K562 (cell line): Measurements from ENCODE around the gene UBE2L3. TPM values are rescaled to one million over a fixed set of nuclear protein-coding genes. Genes with fewer than 3 reads are reported as not detected.

Experiments used
- ATAC-seq: fragments of 200-7000 bp; cut with Tn5 transposase; 3 replicates; pipeline ENCODE4 v1.9.1; 2020; ENCODE audit warnings: moderate library complexity
- BruUV-seq: library from RNA; stranded (reverse); fragments of 400-500 nt; replicated peaks from 2 replicates; lab custom pipeline; 2021; lab: Mats Ljungman, UMichigan
- CTCF ChIA-PET: fragments of 300-600 bp; formaldehyde crosslinking; extraction: SDS; loops from one replicate; lab custom pipeline; 2021; ENCODE audit warnings: low intra/inter-chr PET ratio; lab: Yijun Ruan, JAX
- POLR2A ChIA-PET: fragments of 300-600, 350-650 bp; sonication (Branson Sonifier 250); formaldehyde crosslinking; extraction: SDS; loops from one replicate; lab custom pipeline; 2021; ENCODE audit warnings: antibody characterized with exemption, inconsistent platforms; lab: Yijun Ruan, JAX
- DNase-seq, 4 experiments: peaks; one replicate each; pipeline versions ENCODE4 v3.0.0 to v3.0.0-alpha.2; 2011 to 2018; ENCODE audit warnings: low spot score in 3 of 4, mixed read lengths in 3 of 4; ENCODE audit errors: extremely low read depth in 1 of 4
- FAIRE-seq: peaks from 2 replicates; lab custom pipeline; 2011; peaks lifted over from hg19 to GRCh38; lab: Jason Lieb, UNC
- H2AFZ ChIP-seq: 2 replicates; pipeline ENCODE4 v1.6.0; 2011; ENCODE audit warnings: low read depth, low read length, control low read depth, inconsistent platforms
- H3K27ac ChIP-seq: fragments of 200-600 bp; 3 replicates; pipeline ENCODE4 v1.8.0; 2011; ENCODE audit warnings: low read depth, mild to moderate bottlenecking, control low read depth, inconsistent platforms, low read length, moderate library complexity, mixed read lengths; ENCODE audit errors: extremely low read depth
- H3K27me3 ChIP-seq, 2 experiments: fragments of 300-600 bp in 1 of 2; 2 replicates in 1 of 2; 3 replicates in 1 of 2; pipeline versions ENCODE4 v1.6.0 to v1.8.0; 2011; ENCODE audit warnings: inconsistent platforms in 2 of 2, low read length in 2 of 2, mild to moderate bottlenecking in 1 of 2, mixed read lengths in 1 of 2, moderate library complexity in 1 of 2; ENCODE audit not compliant: control insufficient read depth in 2 of 2, insufficient read depth in 2 of 2
- H3K36me3 ChIP-seq: fragments of 300-600 bp; 3 replicates; pipeline ENCODE4 v1.8.0; 2011; ENCODE audit warnings: mild to moderate bottlenecking, low read length, inconsistent platforms; ENCODE audit not compliant: control insufficient read depth, insufficient read depth
- H3K4me1 ChIP-seq, 2 experiments: fragments of 200-600 bp in 1 of 2; replicated peaks in 1 of 2; 2 replicates in 1 of 2; 3 replicates in 1 of 2; pipeline versions ENCODE4 v1.5.1 to v1.8.0; 2011; ENCODE audit warnings: inconsistent platforms in 2 of 2, low read length in 2 of 2, mild to moderate bottlenecking in 1 of 2, mixed read lengths in 1 of 2, moderate library complexity in 1 of 2; ENCODE audit not compliant: control insufficient read depth in 2 of 2, insufficient read depth in 2 of 2
- H3K4me2 ChIP-seq: 2 replicates; pipeline ENCODE4 v1.6.1; 2011; ENCODE audit warnings: low read length, control low read depth, inconsistent platforms, mixed read lengths; ENCODE audit not compliant: insufficient read depth
- H3K4me3 ChIP-seq: fragments of 200-600 bp; sonication (generic), shearing (Covaris generic); 2 replicates; pipeline ENCODE4 v1.5.1; 2016; ENCODE audit warnings: control low read depth, inconsistent platforms
- H3K79me2 ChIP-seq: fragments of 200-600 bp; 3 replicates; pipeline ENCODE4 v1.8.0; 2011; ENCODE audit warnings: low read length, inconsistent platforms; ENCODE audit not compliant: control insufficient read depth, insufficient read depth
- H3K9ac ChIP-seq, 2 experiments: 2 replicates each; pipeline versions ENCODE4 v1.6.0 to v1.6.1; 2011; ENCODE audit warnings: low read depth in 2 of 2, low read length in 2 of 2, control low read depth in 1 of 2, inconsistent platforms in 1 of 2, mild to moderate bottlenecking in 1 of 2, mixed read lengths in 1 of 2; ENCODE audit not compliant: insufficient read depth in 1 of 2
- H3K9me1 ChIP-seq: one replicate; pipeline ENCODE4 v1.6.0; 2011; ENCODE audit warnings: inconsistent platforms, mild to moderate bottlenecking, low read length, moderate library complexity; ENCODE audit not compliant: control insufficient read depth, insufficient read depth
- H3K9me3 ChIP-seq: replicated peaks from 2 replicates; pipeline ENCODE4 v1.5.1; 2011; ENCODE audit warnings: low read depth, low read length, inconsistent platforms; ENCODE audit not compliant: control insufficient read depth, insufficient read depth
- H4K20me1 ChIP-seq: replicated peaks from 2 replicates; pipeline ENCODE4 v1.6.1; 2011; ENCODE audit warnings: low read length, inconsistent platforms, mixed read lengths; ENCODE audit not compliant: control insufficient read depth, insufficient read depth
- FOS ChIP-seq: IDR thresholded peaks from 3 replicates; pipeline ENCODE4 v1.6.1; 2011; ENCODE audit not compliant: insufficient read length; ENCODE audit errors: extremely low read depth
- FOXK1 ChIP-seq: sonication (generic); formaldehyde crosslinking; IDR thresholded peaks from 2 replicates; pipeline ENCODE4 v1.8.0; 2022; ENCODE audit warnings: missing genetic modification reagents, mild to moderate bottlenecking, borderline replicate concordance
- HNRNPUL1 ChIP-seq: fragments of 200-400 bp; formaldehyde crosslinking; IDR thresholded peaks from 2 replicates; pipeline ENCODE4 v1.6.1; 2017; ENCODE audit warnings: low read length
- JUNB ChIP-seq: fragments of 450-650 bp; formaldehyde crosslinking; conservative IDR thresholded peaks from 2 replicates; pipeline ENCODE4 v1.4.0; 2020; ENCODE audit warnings: mild to moderate bottlenecking
- MLX ChIP-seq, 2 experiments: fragments of 450-650 bp in 1 of 2; sonication (generic) in 1 of 2; formaldehyde crosslinking; conservative IDR thresholded peaks; 2 replicates each; pipeline versions ENCODE4 v1.4.0 to v1.8.1; 2020 to 2022; ENCODE audit warnings: mild to moderate bottlenecking in 1 of 2, missing genetic modification reagents in 1 of 2
- MXI1 ChIP-seq: IDR thresholded peaks from 2 replicates; pipeline ENCODE4 v1.6.1; 2011; ENCODE audit warnings: low read depth, mild to moderate bottlenecking, improper control_type of control experiment, low read length
- NFIC ChIP-seq: fragments of 450-650 bp; IDR thresholded peaks from 2 replicates; pipeline ENCODE4 v1.6.1; 2017; ENCODE audit warnings: mild to moderate bottlenecking, inconsistent platforms
- NFXL1 ChIP-seq: fragments of 450-650 bp; formaldehyde crosslinking; IDR thresholded peaks from 2 replicates; pipeline ENCODE4 v1.4.0; 2021; ENCODE audit warnings: mild to moderate bottlenecking
- NR1H2 ChIP-seq: sonication (generic); formaldehyde crosslinking; IDR thresholded peaks from 2 replicates; pipeline ENCODE4 v1.4.0; 2020; ENCODE audit warnings: mild to moderate bottlenecking, missing genetic modification reagents
- PPARD ChIP-seq: fragments of 250-450 bp; sonication (Bioruptor Pico); IDR thresholded peaks from 2 replicates; pipeline ENCODE4 v1.8.0; 2022; ENCODE audit warnings: inconsistent platforms, mild to moderate bottlenecking, moderate library complexity
- RBM34 ChIP-seq: fragments of 200-400 bp; formaldehyde crosslinking; IDR thresholded peaks from 2 replicates; pipeline ENCODE4 v1.6.1; 2018; ENCODE audit warnings: low read length, borderline replicate concordance; ENCODE audit not compliant: insufficient read depth
- SPI1 ChIP-seq: IDR thresholded peaks from 2 replicates; pipeline ENCODE4 v1.6.1; 2011; ENCODE audit warnings: low read depth, low read length, control low read depth, borderline replicate concordance
- STAT6 ChIP-seq: sonication (generic); formaldehyde crosslinking; IDR thresholded peaks from 2 replicates; pipeline ENCODE4 v1.8.1; 2023; ENCODE audit warnings: mild to moderate bottlenecking, missing genetic modification reagents
- TRIM28 ChIP-seq: fragments of 450-650 bp; IDR thresholded peaks from 2 replicates; pipeline ENCODE4 v1.6.1; 2017
- ZBTB17 ChIP-seq: fragments of 450-650 bp; formaldehyde crosslinking; IDR thresholded peaks from 2 replicates; pipeline ENCODE4 v1.4.0; 2020; ENCODE audit warnings: mild to moderate bottlenecking
- ZNF121 ChIP-seq: sonication (generic); formaldehyde crosslinking; conservative IDR thresholded peaks from 2 replicates; pipeline ENCODE4 v1.8.0; 2022; ENCODE audit warnings: missing genetic modification reagents
- ZNF24 ChIP-seq: fragments of 450-650 bp; IDR thresholded peaks from 2 replicates; pipeline ENCODE4 v1.6.1; 2016
- ZNF586 ChIP-seq: fragments of 450-650 bp; formaldehyde crosslinking; conservative IDR thresholded peaks from 2 replicates; pipeline ENCODE4 v1.4.0; 2020; ENCODE audit warnings: mild to moderate bottlenecking, moderate library complexity
- ZNF696 ChIP-seq: fragments of 250-450 bp; sonication (Bioruptor Pico); conservative IDR thresholded peaks from 2 replicates; pipeline ENCODE4 v1.4.0; 2020; ENCODE audit warnings: mild to moderate bottlenecking, moderate library complexity
- WGBS: fragments of 100-300 bp; shearing (Covaris generic); methylation state at CpG from one replicate; pipeline ENCODE4 v1.1.6; 2016; ENCODE audit warnings: low coverage, mixed read lengths; ENCODE audit not compliant: insufficient coverage; ENCODE audit errors: missing lambda C conversion rate; 5-methylcytosine and 5-hydroxymethylcytosine counted together
- in situ Hi-C: fragments of 300-500 bp; cut with MboI; formaldehyde crosslinking; loops from 4 replicates; pipeline ENCODE4 v1.15.0; 2018; ENCODE audit warnings: inconsistent platforms, mixed read lengths
- intact Hi-C: fragments of 100-400 bp; cut with micrococcal nuclease; formaldehyde crosslinking; loops from 2 replicates; pipeline ENCODE4 v1.14.2; 2022
- polyA plus RNA-seq, 8 experiments: library from polyadenylated mRNA; depleted of rRNA in 4 of 8; stranded (reverse) in 5 of 8; unstranded in 3 of 8; fragments of >200 nt; fragmentation: Nextera tagmentation in 2 of 8; fragmentation: Illumina TruSeq in 1 of 8; extraction: Ambion mirVana in 2 of 8; extraction: Trizol in 1 of 8; gene quantifications; 2 replicates each; pipeline versions ENCODE4 v1.2.1 to v1.2.3, GENCODE V29; 2011 to 2014; ENCODE audit warnings: inconsistent platforms in 1 of 8, missing spikeins in 1 of 8
- total RNA-seq, 7 experiments: library from RNA; depleted of rRNA in 6 of 7; stranded (reverse); fragments of >200 nt in 6 of 7; fragmentation: Illumina TruSeq in 2 of 7; extraction: Trizol in 2 of 7; gene quantifications; 2 replicates each; pipeline versions ENCODE4 v1.2.1 to v1.2.3, GENCODE V29; 2011 to 2021; ENCODE audit warnings: low replicate concordance in 1 of 7
- TF ChIP-seq, protein P1 (sequence below): fragments of 250-450 bp; sonication (Bioruptor Pico); IDR thresholded peaks from 2 replicates; pipeline ENCODE4 v1.5.0; 2021

UBE2L3 gene
- total and polyA plus RNA-seq, 9 of the 15 experiments (the other 6 are each of a cell fraction or from before 2014, with no cell fraction given): 215 to 625 (median 285) TPM

GRCh38 chr22:21590809-21591641 is 23.5 kb downstream of the UBE2L3 start:
- Histone ChIP-seq H4K20me1 (peaks cover 65% of the 10 kb centered on the region), H3K27ac (no peak overlapping the region), H3K4me3 (no peak overlapping the region)
- TF ChIP-seq FOS: no peak
- TF ChIP-seq ZNF24: no peak
- TF ChIP-seq STAT6 (CRISPR knock-in tag): peak; percentile 21
- TF ChIP-seq RBM34: no peak
- TF ChIP-seq MLX (CRISPR knock-in tag; conservative IDR thresholded peaks at IDR 0.05): peak; percentile 43 to 47; a peak in 1 of 4 replicates
- TF ChIP-seq NR1H2: no peak
- peak; percentile 41; the same call in 1 of the 2 replicates for TF ChIP-seq JUNB
- TF ChIP-seq ZNF696 (CRISPR knock-in tag): no peak
- no peak for TF ChIP-seq FOXK1 (CRISPR knock-in tag)
- no peak for TF ChIP-seq ZBTB17 (CRISPR knock-in tag)
- no peak for TF ChIP-seq NFIC
- no peak for TF ChIP-seq NFXL1 (CRISPR knock-in tag)
- 0 out of 2 replicates have a peak, but pooled peaks have one; percentile 30 for TF ChIP-seq HNRNPUL1
- TF ChIP-seq PPARD (CRISPR knock-in tag): peak; percentile 49; the same call in 1 of the 2 replicates
- TF ChIP-seq MXI1: no peak
- peak; percentile 64 for TF ChIP-seq SPI1
- TF ChIP-seq TRIM28: no peak
- TF ChIP-seq ZNF121 (CRISPR knock-in tag): no peak
- TF ChIP-seq, protein P1, sequence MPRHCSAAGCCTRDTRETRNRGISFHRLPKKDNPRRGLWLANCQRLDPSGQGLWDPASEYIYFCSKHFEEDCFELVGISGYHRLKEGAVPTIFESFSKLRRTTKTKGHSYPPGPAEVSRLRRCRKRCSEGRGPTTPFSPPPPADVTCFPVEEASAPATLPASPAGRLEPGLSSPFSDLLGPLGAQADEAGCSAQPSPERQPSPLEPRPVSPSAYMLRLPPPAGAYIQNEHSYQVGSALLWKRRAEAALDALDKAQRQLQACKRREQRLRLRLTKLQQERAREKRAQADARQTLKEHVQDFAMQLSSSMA (CRISPR knock-in tag): no peak
- TF ChIP-seq ZNF586 (CRISPR knock-in tag): no peak

More at GRCh38 chr22:21590809-21591641, 23.5 kb downstream of the UBE2L3 start:
- no TSS peak for BruUV-seq
- DNase-seq (no peak), ATAC-seq (no peak), FAIRE-seq (no peak)
- H3K9me3 ChIP-seq: no peaks in the 10 kb centered on the region
- ChIA-PET POLR2A (interaction anchor here (1.4 to 76.8 kb wide), 3 partner anchors 18 to 28 kb away, joined by 5 to 4622 read pairs (median 4622); partner anchors contain the start of genes CCDC116, SDF2L1 and YDJC), CTCF (interaction anchor here (1.0 kb wide), 1 partner anchor 14 kb away, joined by 3 read pairs; no protein-coding TSS in a partner anchor)
- WGBS: 63% methylated on average over 9 of the region's 9 CpGs
- H3K36me3 ChIP-seq: peaks cover 83% of the 10 kb centered on the region
- H3K9me1 ChIP-seq: peaks cover 19% of the 10 kb centered on the region
- H3K9ac ChIP-seq: peak overlapping the region in 1 of 2 experiments; percentile 56; a peak in 2 of 4 replicates
- H3K4me2 ChIP-seq: no peak overlapping the region
- no peak overlapping the region for H2AFZ ChIP-seq
- H3K79me2 ChIP-seq: peaks cover 96% of the 10 kb centered on the region
- no peaks in the 10 kb centered on the region; a peak in 1 of 5 replicates for H3K27me3 ChIP-seq
- in situ Hi-C loops (no loop called here), intact Hi-C loops (no loop called here)
- H3K4me1 ChIP-seq: peaks cover 24 to 37% of the 10 kb centered on the region in 2 experiments
